Thyroid gland (tissue), 4 donors: ENCODE results near the gene CCDC51.

Experiments
- POLR2A ChIP-seq, 2 donors: fragments of 450-650 bp; IDR thresholded peaks; one replicate each; pipeline ENCODE4 v1.6.1; 2017; ENCODE audit warnings: antibody characterized with exemption in 2 of 2, mild to moderate bottlenecking in 2 of 2, moderate library complexity in 1 of 2
- TF ChIP-seq, protein P1 (sequence below), 6 experiments: fragments of 200-600 bp in 3 of 6; fragments of 450-650 bp in 3 of 6; sonication (generic) in 3 of 6; IDR thresholded peaks; one replicate each; pipeline ENCODE4 v1.5.1; 2016 to 2019; ENCODE audit warnings: antibody characterized with exemption in 6 of 6, mild to moderate bottlenecking in 2 of 6, inconsistent platforms in 1 of 6, moderate library complexity in 1 of 6

DNA sequence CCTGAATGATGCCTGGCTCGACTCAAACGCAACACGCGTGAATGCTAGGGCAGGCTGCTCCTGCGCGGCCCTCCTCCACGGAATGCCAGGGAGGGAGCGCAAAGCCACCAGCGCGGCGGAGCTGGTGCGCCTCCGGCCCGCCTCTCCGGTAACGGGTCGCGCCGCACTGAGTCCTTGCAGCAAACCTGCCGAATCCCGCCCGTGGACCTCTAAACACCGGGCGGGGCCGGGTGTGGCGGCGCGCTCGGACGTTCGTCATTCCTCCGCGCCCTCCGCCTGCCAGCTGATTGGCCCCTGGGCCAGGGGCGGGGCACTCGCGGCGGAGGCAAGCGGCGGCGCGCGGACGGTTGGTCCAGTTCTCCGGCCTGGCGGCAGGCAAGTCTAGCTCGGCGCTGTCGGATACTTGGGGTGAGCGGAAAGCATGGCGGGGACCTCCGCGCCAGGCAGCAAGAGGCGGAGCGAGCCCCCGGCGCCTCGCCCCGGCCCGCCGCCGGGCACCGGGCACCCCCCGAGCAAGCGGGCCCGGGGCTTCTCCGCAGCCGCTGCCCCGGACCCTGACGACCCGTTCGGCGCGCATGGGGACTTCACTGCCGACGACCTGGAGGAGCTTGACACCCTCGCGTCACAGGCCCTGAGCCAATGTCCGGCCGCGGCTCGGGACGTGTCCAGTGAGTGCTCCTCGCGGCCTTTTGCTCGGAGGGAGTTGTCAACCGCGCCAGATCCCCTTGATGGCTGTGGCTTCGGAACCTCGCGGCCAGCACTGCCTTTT is 6.7 kb upstream of the CCDC51 start, which contains the start of gene ATRIP:
- TF ChIP-seq POLR2A (IDR thresholded peaks at IDR 0.05) = peak; percentile 62 to 95
- TF ChIP-seq, protein P1, sequence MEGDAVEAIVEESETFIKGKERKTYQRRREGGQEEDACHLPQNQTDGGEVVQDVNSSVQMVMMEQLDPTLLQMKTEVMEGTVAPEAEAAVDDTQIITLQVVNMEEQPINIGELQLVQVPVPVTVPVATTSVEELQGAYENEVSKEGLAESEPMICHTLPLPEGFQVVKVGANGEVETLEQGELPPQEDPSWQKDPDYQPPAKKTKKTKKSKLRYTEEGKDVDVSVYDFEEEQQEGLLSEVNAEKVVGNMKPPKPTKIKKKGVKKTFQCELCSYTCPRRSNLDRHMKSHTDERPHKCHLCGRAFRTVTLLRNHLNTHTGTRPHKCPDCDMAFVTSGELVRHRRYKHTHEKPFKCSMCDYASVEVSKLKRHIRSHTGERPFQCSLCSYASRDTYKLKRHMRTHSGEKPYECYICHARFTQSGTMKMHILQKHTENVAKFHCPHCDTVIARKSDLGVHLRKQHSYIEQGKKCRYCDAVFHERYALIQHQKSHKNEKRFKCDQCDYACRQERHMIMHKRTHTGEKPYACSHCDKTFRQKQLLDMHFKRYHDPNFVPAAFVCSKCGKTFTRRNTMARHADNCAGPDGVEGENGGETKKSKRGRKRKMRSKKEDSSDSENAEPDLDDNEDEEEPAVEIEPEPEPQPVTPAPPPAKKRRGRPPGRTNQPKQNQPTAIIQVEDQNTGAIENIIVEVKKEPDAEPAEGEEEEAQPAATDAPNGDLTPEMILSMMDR (IDR thresholded peaks at IDR 0.05) = peak in 2 of 6 experiments; percentile 3 to 15
